RWPE1 (cell line): ENCODE results near the gene LIMS3.
"Not testable (repeated sequence)": the region's sequence is repeated elsewhere in the genome, so short reads cannot be mapped to it uniquely, and the experiment has no call there.

ENCODE experiments used
- CTCF ChIA-PET: fragments of 350-600 bp; sonication (Branson Sonifier 250); formaldehyde crosslinking; extraction: SDS; loops from one replicate; lab custom pipeline; 2021; lab: Yijun Ruan, JAX
- POLR2A ChIA-PET: fragments of 400-600 bp; formaldehyde crosslinking; extraction: SDS; loops from one replicate; lab custom pipeline; 2020; ENCODE audit warnings: antibody characterized with exemption; ENCODE audit not compliant: low non-redundant PET; lab: Yijun Ruan, JAX
- DNase-seq: peaks from one replicate; pipeline ENCODE4 v3.0.0; 2012; ENCODE audit warnings: low spot score
- H3K27ac ChIP-seq: fragments of 450-650 bp; 2 replicates; pipeline ENCODE4 v1.5.1; 2017

LIMS3 gene

GRCh38 chr2:109914552-109914951 lies 16.1 kb downstream of the LIMS3 start:
- CTCF ChIA-PET, H3K27ac ChIP-seq, POLR2A ChIA-PET, DNase-seq: not testable (repeated sequence)

GRCh38 chr2:109915830-109916229 lies 17.3 kb downstream of the LIMS3 start:
- H3K27ac ChIP-seq, DNase-seq, POLR2A ChIA-PET, CTCF ChIA-PET: not testable (repeated sequence)

GRCh38 chr2:109920162-109920561 lies 21.7 kb downstream of the LIMS3 start:
- DNase-seq, POLR2A ChIA-PET, CTCF ChIA-PET: not testable (repeated sequence)

GRCh38 chr2:109921543-109922384 lies 23.3 kb downstream of the LIMS3 start:
- DNase-seq, CTCF ChIA-PET, POLR2A ChIA-PET, H3K27ac ChIP-seq: not testable (repeated sequence)

More at GRCh38 chr2:109920162-109920561, 21.7 kb downstream of the LIMS3 start:
- H3K27ac ChIP-seq: not testable (repeated sequence)

GRCh38 chr2:109924481-109924880 lies 26.0 kb downstream of the LIMS3 start:
- CTCF ChIA-PET, POLR2A ChIA-PET, DNase-seq: not testable (repeated sequence)

GRCh38 chr2:109927803-109928202 lies 29.3 kb downstream of the LIMS3 start:
- POLR2A ChIA-PET, CTCF ChIA-PET, DNase-seq, H3K27ac ChIP-seq: not testable (repeated sequence)

More at GRCh38 chr2:109924481-109924880, 26.0 kb downstream of the LIMS3 start:
- H3K27ac ChIP-seq: not testable (repeated sequence)

GRCh38 chr2:109929222-109929621 lies 30.7 kb downstream of the LIMS3 start:
- CTCF ChIA-PET, POLR2A ChIA-PET: not testable (repeated sequence)

GRCh38 chr2:109936534-109936933 lies 38.0 kb downstream of the LIMS3 start:
- CTCF ChIA-PET, POLR2A ChIA-PET, H3K27ac ChIP-seq, DNase-seq: not testable (repeated sequence)

More at GRCh38 chr2:109929222-109929621, 30.7 kb downstream of the LIMS3 start:
- DNase-seq, H3K27ac ChIP-seq: not testable (repeated sequence)

GRCh38 chr2:109945362-109945761 lies 46.9 kb downstream of the LIMS3 start:
- not testable (repeated sequence) for H3K27ac ChIP-seq

GRCh38 chr2:109947262-109947958 lies 48.9 kb downstream of the LIMS3 start:
- POLR2A ChIA-PET, DNase-seq, CTCF ChIA-PET, H3K27ac ChIP-seq: not testable (repeated sequence)

More at GRCh38 chr2:109945362-109945761, 46.9 kb downstream of the LIMS3 start:
- POLR2A ChIA-PET, CTCF ChIA-PET, DNase-seq: not testable (repeated sequence)

- POLR2A ChIA-PET, CTCF ChIA-PET, H3K27ac ChIP-seq, DNase-seq: not testable (repeated sequence)
Measured at GRCh38 chr2:109947959-109948520, 49.6 kb downstream of the LIMS3 start.

GRCh38 chr2:109950146-109950843 lies 51.8 kb downstream of the LIMS3 start:
- CTCF ChIA-PET, POLR2A ChIA-PET, DNase-seq: not testable (repeated sequence)

GRCh38 chr2:109963942-109964341 lies 65.5 kb downstream of the LIMS3 start:
- DNase-seq, H3K27ac ChIP-seq, POLR2A ChIA-PET, CTCF ChIA-PET: not testable (repeated sequence)

More at GRCh38 chr2:109950146-109950843, 51.8 kb downstream of the LIMS3 start:
- H3K27ac ChIP-seq: not testable (repeated sequence)

- H3K27ac ChIP-seq, CTCF ChIA-PET, DNase-seq, POLR2A ChIA-PET: not testable (repeated sequence)
Measured at GRCh38 chr2:109965482-109965881, 67.0 kb downstream of the LIMS3 start.

GRCh38 chr2:109966107-109966736 lies 67.7 kb downstream of the LIMS3 start:
- POLR2A ChIA-PET, DNase-seq, H3K27ac ChIP-seq, CTCF ChIA-PET: not testable (repeated sequence)

GRCh38 chr2:109966858-109967257 lies 68.4 kb downstream of the LIMS3 start:
- DNase-seq, CTCF ChIA-PET, H3K27ac ChIP-seq, POLR2A ChIA-PET: not testable (repeated sequence)
